Measurements from ENCODE around the gene ADARB2.

Gene ADARB2

DNA sequence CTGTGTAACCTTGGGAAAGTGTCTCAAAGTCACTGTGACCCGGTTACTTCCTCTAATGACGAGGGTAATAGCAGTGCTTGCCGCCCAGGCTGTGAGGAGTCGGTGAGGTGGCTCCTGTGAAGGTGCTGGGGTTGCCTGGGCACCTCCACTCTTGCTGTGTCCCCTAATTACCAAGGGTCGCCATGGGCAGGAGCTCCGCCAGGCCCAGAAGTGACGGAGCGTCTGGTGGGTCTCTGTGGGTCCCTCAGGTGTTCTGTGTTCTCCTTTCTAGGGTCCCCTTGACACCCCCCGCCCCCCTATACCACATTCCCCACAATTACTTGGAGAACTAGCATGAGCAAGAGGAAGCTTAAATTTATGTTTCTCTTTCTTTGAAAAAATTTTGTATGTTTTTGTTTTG, 519.7 kb downstream of the ADARB2 start:
- CTCF ChIA-PET, result interaction anchor here (0.6 kb wide), 1 partner anchor 1176 kb away, joined by 3 read pairs; no protein-coding TSS in a partner anchor
- POLR2A ChIA-PET (ENCODE audit: low non-redundant PET), result no interaction called here
- H3K27ac ChIP-seq, result no peak overlapping the region
- no peak for DNase-seq (ENCODE audit: low spot score)
- TF ChIP-seq, protein P1, sequence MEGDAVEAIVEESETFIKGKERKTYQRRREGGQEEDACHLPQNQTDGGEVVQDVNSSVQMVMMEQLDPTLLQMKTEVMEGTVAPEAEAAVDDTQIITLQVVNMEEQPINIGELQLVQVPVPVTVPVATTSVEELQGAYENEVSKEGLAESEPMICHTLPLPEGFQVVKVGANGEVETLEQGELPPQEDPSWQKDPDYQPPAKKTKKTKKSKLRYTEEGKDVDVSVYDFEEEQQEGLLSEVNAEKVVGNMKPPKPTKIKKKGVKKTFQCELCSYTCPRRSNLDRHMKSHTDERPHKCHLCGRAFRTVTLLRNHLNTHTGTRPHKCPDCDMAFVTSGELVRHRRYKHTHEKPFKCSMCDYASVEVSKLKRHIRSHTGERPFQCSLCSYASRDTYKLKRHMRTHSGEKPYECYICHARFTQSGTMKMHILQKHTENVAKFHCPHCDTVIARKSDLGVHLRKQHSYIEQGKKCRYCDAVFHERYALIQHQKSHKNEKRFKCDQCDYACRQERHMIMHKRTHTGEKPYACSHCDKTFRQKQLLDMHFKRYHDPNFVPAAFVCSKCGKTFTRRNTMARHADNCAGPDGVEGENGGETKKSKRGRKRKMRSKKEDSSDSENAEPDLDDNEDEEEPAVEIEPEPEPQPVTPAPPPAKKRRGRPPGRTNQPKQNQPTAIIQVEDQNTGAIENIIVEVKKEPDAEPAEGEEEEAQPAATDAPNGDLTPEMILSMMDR (conservative IDR thresholded peaks at IDR 0.05; ENCODE audit: low read depth), result no peak

DNA sequence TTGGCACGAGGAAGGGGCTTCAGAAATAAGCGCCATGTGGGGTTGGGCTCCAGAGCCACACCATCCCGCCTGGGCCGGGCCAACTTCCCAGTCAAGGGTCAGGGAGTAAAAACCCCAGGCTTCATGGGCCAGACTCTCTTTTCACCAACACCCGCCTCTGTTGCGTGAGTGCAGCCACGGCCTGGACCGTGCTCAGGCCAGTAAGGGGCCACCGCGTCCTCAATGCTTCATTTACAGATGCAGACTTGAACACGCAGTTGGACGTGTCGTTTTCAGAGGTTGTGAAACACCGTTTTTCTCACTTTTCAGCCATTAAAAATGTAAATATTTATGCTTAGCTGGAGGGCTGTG, 520.1 kb downstream of the ADARB2 start:
- DNase-seq (ENCODE audit: low spot score), result no peak
- ChIA-PET POLR2A (ENCODE audit: low non-redundant PET) (no interaction called here), CTCF (no interaction called here)
- no peak overlapping the region for H3K27ac ChIP-seq
- TF ChIP-seq, protein P1 (conservative IDR thresholded peaks at IDR 0.05; ENCODE audit: low read depth), result no peak

DNA sequence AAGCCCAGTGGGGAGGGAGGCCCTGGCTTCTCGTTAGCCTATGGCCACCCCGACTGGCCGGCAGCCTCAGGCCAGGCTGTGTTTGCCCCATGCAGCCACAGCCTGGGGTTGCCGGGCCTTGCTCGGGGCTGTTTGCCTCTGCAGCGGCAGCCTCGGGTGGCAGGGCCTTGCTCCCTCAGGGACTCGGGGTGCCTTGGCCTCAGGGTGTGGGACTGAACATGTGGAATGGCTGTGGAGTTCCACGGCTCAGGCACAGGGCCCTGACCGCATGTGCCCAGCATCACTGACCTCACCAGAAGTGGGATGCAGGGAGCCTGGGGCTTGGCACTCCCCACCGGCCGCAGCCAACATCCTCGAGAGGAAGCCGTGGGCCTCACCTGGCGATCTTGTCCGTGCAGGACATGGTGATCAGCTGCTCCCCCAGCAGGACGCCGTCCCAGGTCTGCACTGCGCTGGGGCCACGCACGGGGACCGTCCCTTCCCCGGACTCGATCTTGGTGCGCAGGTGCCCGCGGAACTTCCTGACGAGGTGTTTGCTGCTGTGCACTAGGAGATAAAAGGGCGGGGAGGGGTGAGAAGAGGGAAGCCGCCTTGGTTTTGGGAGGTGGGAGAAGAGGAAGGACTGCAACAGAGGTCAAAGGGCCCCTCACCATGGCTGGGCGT, 520.6 kb downstream of the ADARB2 start:
- H3K27ac ChIP-seq, result no peak overlapping the region
- no peak for DNase-seq (ENCODE audit: low spot score)
- TF ChIP-seq, protein P1 (conservative IDR thresholded peaks at IDR 0.05; ENCODE audit: low read depth), result no peak
- ChIA-PET CTCF (no interaction called here), POLR2A (ENCODE audit: low non-redundant PET) (interaction anchor here (0.7 kb wide), 1 partner anchor 169 kb away, joined by 5 read pairs; no protein-coding TSS in a partner anchor)

- ChIA-PET POLR2A (ENCODE audit: low non-redundant PET) (interaction anchor here (0.7 kb wide), 1 partner anchor 168 kb away, joined by 5 read pairs; no protein-coding TSS in a partner anchor), CTCF (no interaction called here)
- TF ChIP-seq, protein P1 (conservative IDR thresholded peaks at IDR 0.05; ENCODE audit: low read depth), result no peak
- DNase-seq (ENCODE audit: low spot score), result no peak
- no peak overlapping the region for H3K27ac ChIP-seq
Observed at GRCh38 chr10:1215862-1216573, 521.3 kb downstream of the ADARB2 start.

DNA sequence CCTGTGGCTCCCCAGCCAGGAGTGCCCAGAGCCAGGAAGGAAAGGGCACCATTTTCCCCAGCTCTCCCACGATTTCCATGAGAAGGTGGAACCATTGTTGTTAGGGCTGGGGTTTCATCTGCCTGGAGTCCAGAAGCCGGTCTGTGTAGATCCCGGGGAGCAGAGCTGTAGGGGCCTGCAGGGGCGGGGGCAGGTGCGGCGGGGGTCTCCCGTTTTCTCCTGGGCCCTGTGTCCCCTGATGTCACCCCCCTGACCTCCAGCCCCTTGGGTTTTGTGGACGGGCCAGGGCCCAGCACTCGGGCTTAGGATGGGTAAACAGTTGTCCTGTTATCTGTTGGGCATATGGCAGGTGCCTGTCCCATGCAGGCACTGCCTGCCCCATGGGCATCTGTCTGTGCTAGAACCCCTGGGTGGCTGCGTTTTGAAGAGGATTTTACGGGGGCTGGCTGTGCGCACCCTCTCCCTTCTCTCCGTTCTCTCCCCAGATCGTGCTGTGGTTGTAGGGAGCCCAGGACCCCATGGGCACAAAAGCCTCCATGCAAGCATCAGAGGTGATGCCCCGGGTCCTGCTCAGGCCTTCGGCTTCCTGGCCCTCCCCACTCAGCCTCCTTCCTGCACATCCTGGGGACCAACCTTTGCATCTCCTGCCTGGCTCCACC, 522.3 kb downstream of the ADARB2 start:
- no peak overlapping the region for H3K27ac ChIP-seq
- TF ChIP-seq, protein P1 (conservative IDR thresholded peaks at IDR 0.05; ENCODE audit: low read depth), result no peak
- ChIA-PET POLR2A (ENCODE audit: low non-redundant PET) (no interaction called here), CTCF (no interaction called here)
- no peak for DNase-seq (ENCODE audit: low spot score)

DNA sequence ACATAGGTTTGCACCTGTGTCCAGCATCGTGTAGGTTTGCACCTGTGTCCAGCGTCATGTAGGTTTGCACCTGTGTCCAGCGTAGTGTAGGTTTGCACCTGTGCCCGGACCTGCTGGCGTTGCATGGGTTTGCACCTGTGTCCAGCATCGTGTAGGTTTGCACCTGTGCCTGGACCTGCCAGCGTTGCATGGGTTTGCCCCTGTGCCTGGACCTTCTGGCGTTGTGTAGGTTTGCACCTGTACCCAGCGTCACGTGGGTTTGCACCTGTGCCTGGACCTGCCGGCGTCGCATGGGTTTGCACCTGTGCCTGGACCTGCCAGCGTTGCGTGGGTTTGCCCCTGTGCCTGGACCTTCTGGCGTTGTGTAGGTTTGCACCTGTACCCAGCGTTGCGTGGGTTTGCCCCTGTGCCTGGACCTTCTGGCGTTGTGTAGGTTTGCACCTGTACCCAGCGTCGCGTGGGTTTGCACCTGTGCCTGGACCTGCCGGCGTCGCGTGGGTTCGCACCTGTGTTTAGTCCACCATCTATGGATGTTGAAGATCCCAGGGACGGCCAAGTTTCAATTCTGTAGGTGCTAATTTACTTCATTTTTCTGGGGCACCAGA, 523.2 kb downstream of the ADARB2 start:
- TF ChIP-seq, protein P1 (conservative IDR thresholded peaks at IDR 0.05; ENCODE audit: low read depth), result no peak
- no peak for DNase-seq (ENCODE audit: low spot score)
- ChIA-PET CTCF (no interaction called here), POLR2A (ENCODE audit: low non-redundant PET) (no interaction called here)
- no peak overlapping the region for H3K27ac ChIP-seq
